ENCODE data around the gene STX1B. TPM values are rescaled to one million over a fixed set of nuclear protein-coding genes. Genes with fewer than 3 reads are reported as not detected.

The STX1B gene
- 0.61 TPM for polyA plus RNA-seq (2013)

DNA sequence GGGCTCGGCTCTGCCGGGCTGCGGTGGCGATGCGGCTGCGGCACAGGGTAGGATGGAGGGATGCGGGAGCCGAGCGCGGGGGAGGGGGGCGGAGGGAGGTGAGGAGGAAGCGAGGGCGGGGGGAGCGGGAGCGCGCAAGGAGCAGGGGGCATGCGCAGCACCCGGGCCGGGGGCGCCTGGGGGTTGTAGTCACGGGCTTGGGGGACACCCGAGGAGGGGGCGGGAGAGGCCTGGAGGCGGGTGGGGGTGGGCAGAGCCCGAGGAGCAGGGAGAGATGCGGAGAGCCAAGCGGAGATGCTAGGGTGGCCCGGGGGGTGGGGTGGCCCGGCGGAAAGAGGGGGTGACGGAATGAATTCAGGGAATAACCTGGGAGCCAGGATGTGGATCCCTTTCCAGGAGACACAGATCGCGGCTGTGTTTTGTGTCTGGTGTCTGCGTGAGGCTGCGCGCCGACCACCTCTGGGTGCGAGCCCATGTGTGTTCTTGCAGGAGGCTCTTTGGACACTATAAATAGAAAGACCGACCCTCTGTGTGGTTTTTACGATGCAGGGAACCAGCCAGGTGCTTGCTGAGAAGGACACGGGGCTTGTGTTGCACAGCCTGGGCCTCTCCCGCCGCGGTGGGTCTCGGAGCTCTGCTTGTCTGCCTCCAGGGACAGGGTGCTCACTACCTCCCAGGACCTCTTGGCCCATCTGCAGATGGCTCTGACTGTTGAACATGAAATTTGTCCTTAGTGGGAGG lies at the start of gene STX1B:
Gene STX1B, minus strand, starts transcription at position 54 of the 741 bp plus-strand sequence. CDS start 242 bp downstream, outside the sequence.
- peaks cover 0 to 9% (median 5%) of the 10 kb centered on the region in 4 experiments for H3K4me1 ChIP-seq (ENCODE audit: control extremely low read depth in 1 of 4, control insufficient read depth in 4 of 4, insufficient read depth in 4 of 4, low read length in 3 of 4)
- H3K27me3 ChIP-seq (replicated peaks in 2 of 5; ENCODE audit: control insufficient read depth in 4 of 5, insufficient read depth in 5 of 5, low read length in 4 of 5): peaks cover 0 to 33% (median 17%) of the 10 kb centered on the region in 5 experiments
- no peaks in the 10 kb centered on the region for H3K9me3 ChIP-seq (ENCODE audit: control extremely low read depth in 1 of 5, control insufficient read depth in 4 of 5, insufficient read depth in 2 of 5, low read depth in 1 of 5, low read length in 4 of 5)
- DNase-seq: peak in 2 of 3 donors; percentile 67
- POLR2A ChIA-PET: no interaction called here
- CTCF ChIA-PET: no interaction called here
- no peak within 1 kb of the TSS for H3K27ac ChIP-seq (ENCODE audit: insufficient read depth in 1 of 2, low read depth in 1 of 2, low read length in 2 of 2, poor library complexity in 1 of 2, severe bottlenecking in 2 of 2)
- H3K36me3 ChIP-seq (ENCODE audit: control insufficient read depth in 4 of 4, insufficient read depth in 4 of 4, low read length in 3 of 4): no peaks in the 10 kb centered on the region
- 19% methylated on average over 19 of the region's 45 CpGs for WGBS (ENCODE audit: insufficient coverage)
- peak within 1 kb of the TSS in 5 of 7 experiments; percentile 15 to 69 (median 36) for H3K4me3 ChIP-seq (ENCODE audit: control insufficient read depth in 1 of 7, extremely low read depth in 1 of 7, insufficient read depth in 4 of 7, low read depth in 2 of 7, low read length in 6 of 7)

DNA sequence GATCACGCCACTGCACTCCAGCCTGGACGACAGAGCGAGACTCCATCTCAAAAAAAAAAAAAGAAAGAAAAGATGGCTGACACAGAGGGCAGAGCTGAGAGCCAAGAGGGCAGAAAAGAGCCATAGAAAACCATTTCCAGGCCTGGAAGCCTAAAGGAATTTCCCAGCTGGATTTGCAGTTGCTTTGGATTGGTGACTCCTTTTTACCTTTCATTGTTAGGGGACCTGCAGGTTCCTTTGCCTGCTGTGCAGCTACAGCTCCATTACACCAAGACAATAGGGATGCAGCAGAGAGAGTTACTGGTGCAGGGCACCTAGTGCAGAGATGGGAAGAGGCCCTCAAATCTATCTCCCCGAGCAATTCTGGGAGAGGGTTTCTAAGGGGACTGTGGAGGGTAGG lies 45.2 kb upstream of the STX1B start:
- no peak for DNase-seq
- CTCF ChIA-PET: interaction anchor here (1.1 kb wide), 1 partner anchor 9 kb away, joined by 3 read pairs; no protein-coding TSS in a partner anchor
- Histone ChIP-seq H3K36me3 (ENCODE audit: control insufficient read depth in 4 of 4, insufficient read depth in 4 of 4, low read length in 3 of 4) (peaks cover 0 to 7% (median 2%) of the 10 kb centered on the region in 4 experiments), H3K27ac (ENCODE audit: insufficient read depth in 1 of 2, low read depth in 1 of 2, low read length in 2 of 2, poor library complexity in 1 of 2, severe bottlenecking in 2 of 2) (no peak overlapping the region), H3K4me3 (ENCODE audit: control insufficient read depth in 1 of 7, extremely low read depth in 1 of 7, insufficient read depth in 4 of 7, low read depth in 2 of 7, low read length in 6 of 7) (no peak overlapping the region), H3K27me3 (replicated peaks in 2 of 5; ENCODE audit: control insufficient read depth in 4 of 5, insufficient read depth in 5 of 5, low read length in 4 of 5) (no peaks in the 10 kb centered on the region), H3K9me3 (ENCODE audit: control extremely low read depth in 1 of 5, control insufficient read depth in 4 of 5, insufficient read depth in 2 of 5, low read depth in 1 of 5, low read length in 4 of 5) (no peaks in the 10 kb centered on the region), H3K4me1 (ENCODE audit: control extremely low read depth in 1 of 4, control insufficient read depth in 4 of 4, insufficient read depth in 4 of 4, low read length in 3 of 4) (no peaks in the 10 kb centered on the region)
- WGBS (ENCODE audit: insufficient coverage): 100% methylated on average over 1 of the region's 4 CpGs
- POLR2A ChIA-PET: no interaction called here

DNA sequence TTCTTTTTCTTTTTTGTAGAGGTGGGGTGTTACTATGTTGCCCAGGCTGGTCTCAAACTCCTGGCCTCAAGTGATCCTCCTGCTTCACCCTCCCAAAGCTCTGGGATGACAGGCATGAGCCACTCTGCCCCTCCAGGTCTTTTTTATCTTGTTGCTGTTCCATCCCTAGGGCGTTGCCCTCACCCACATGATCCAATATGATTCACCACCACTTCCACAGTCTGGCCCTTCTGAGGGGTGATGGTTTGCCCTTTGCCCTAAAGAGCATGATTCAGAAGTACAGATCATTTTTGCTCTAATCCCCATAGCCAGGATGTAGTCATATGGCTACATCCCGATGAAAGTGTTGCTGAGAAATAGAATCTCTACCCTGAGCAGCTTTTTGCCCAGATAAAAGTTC lies 41.7 kb upstream of the STX1B start:
- POLR2A ChIA-PET: no interaction called here
- CTCF ChIA-PET: no interaction called here
- Histone ChIP-seq H3K27me3 (replicated peaks in 2 of 5; ENCODE audit: control insufficient read depth in 4 of 5, insufficient read depth in 5 of 5, low read length in 4 of 5) (no peaks in the 10 kb centered on the region), H3K27ac (ENCODE audit: insufficient read depth in 1 of 2, low read depth in 1 of 2, low read length in 2 of 2, poor library complexity in 1 of 2, severe bottlenecking in 2 of 2) (no peak overlapping the region), H3K9me3 (ENCODE audit: control extremely low read depth in 1 of 5, control insufficient read depth in 4 of 5, insufficient read depth in 2 of 5, low read depth in 1 of 5, low read length in 4 of 5) (no peaks in the 10 kb centered on the region), H3K36me3 (ENCODE audit: control insufficient read depth in 4 of 4, insufficient read depth in 4 of 4, low read length in 3 of 4) (no peaks in the 10 kb centered on the region), H3K4me3 (ENCODE audit: control insufficient read depth in 1 of 7, extremely low read depth in 1 of 7, insufficient read depth in 4 of 7, low read depth in 2 of 7, low read length in 6 of 7) (no peak overlapping the region), H3K4me1 (ENCODE audit: control extremely low read depth in 1 of 4, control insufficient read depth in 4 of 4, insufficient read depth in 4 of 4, low read length in 3 of 4) (peaks cover 0 to 6% (median 5%) of the 10 kb centered on the region in 4 experiments)
- no peak for DNase-seq
- WGBS (ENCODE audit: insufficient coverage): no CpG with 5 or more reads among the region's 2 CpGs

DNA sequence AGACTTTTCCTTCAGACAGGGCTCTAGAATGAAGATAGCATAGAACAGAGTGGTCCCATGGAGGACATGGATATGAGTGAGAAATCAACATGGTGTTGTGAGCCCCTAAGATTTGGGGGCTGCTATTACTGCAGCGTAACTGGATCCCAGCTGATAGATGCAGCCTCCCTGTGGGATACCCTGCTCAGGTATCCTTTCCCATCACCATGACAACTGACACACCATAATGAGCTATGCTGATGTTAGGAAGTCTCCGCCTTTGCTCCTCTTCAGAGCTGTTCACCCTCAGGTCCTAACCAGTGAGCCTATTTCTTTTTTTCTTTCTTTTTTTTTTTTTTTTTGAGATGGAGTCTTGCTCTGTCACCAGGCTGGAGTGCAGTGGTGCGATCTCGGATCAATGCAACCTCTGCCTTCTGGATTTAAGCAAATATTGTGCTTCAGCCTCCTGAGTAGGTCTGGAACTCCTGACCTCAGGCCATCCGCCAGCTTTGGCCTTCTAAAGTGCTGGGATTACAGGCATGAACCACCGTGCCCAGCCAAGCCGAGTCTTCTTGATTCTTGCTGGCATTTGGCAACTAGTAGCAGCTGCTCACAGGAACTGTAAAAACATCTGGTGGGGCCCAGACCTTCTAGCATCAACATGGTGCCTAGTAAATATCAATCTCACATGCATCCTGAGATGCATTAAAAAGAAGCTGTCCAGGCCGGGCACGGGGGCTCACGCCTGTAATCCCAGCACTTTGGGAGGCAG lies 40.0 kb upstream of the STX1B start:
- no peak for DNase-seq
- 93% methylated on average over 8 of the region's 10 CpGs for whole genome bisulfite sequencing (ENCODE audit: insufficient coverage)
- H3K36me3 ChIP-seq (ENCODE audit: control insufficient read depth in 4 of 4, insufficient read depth in 4 of 4, low read length in 3 of 4): no peaks in the 10 kb centered on the region
- no peak overlapping the region for H3K27ac ChIP-seq (ENCODE audit: insufficient read depth in 1 of 2, low read depth in 1 of 2, low read length in 2 of 2, poor library complexity in 1 of 2, severe bottlenecking in 2 of 2)
- H3K27me3 ChIP-seq (replicated peaks in 2 of 5; ENCODE audit: control insufficient read depth in 4 of 5, insufficient read depth in 5 of 5, low read length in 4 of 5): no peaks in the 10 kb centered on the region
- CTCF ChIA-PET: interaction anchor here (0.6 to 1.9 kb wide), 5 partner anchors 11 to 95 kb away, joined by 3 to 7 read pairs (median 4); no protein-coding TSS in a partner anchor
- POLR2A ChIA-PET: interaction anchor here (0.6 kb wide), 2 partner anchors 197 kb away, joined by 3 read pairs; no protein-coding TSS in a partner anchor
- no peaks in the 10 kb centered on the region for H3K9me3 ChIP-seq (ENCODE audit: control extremely low read depth in 1 of 5, control insufficient read depth in 4 of 5, insufficient read depth in 2 of 5, low read depth in 1 of 5, low read length in 4 of 5)
- H3K4me1 ChIP-seq (ENCODE audit: control extremely low read depth in 1 of 4, control insufficient read depth in 4 of 4, insufficient read depth in 4 of 4, low read length in 3 of 4): peaks cover 0 to 6% (median 5%) of the 10 kb centered on the region in 4 experiments
- no peak overlapping the region for H3K4me3 ChIP-seq (ENCODE audit: control insufficient read depth in 1 of 7, extremely low read depth in 1 of 7, insufficient read depth in 4 of 7, low read depth in 2 of 7, low read length in 6 of 7)

DNA sequence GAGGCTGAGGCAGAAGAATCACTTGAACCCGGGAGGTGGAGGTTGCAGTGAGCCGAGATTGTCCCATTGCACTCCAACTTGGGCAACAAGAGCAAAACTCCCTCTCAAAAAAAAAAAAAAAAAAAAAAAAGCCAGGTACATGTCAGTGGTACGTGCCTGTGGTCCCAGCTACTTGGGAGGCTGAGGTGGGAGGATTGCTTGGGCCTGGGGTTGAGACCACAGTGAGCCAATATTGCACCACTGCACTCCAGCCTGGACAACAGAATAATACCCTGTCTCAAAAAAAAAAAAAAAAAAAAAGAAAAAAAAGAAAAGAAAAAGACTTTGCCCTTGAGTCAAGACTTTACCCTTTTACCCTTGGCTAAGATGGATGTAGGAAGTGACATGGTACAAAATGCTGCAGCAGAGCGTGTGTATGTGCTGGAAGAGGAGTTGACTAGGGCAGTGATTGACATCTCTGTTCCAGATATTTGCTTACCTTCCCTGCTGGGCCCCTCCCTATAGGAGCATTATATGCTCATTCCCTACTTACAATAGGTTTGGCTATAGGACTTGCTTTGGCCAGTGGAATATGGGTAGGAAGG lies 33.6 kb upstream of the STX1B start:
- DNase-seq: no peak
- Histone ChIP-seq H3K4me1 (ENCODE audit: control extremely low read depth in 1 of 4, control insufficient read depth in 4 of 4, insufficient read depth in 4 of 4, low read length in 3 of 4) (peaks cover 0 to 6% (median 5%) of the 10 kb centered on the region in 4 experiments), H3K27me3 (replicated peaks in 2 of 5; ENCODE audit: control insufficient read depth in 4 of 5, insufficient read depth in 5 of 5, low read length in 4 of 5) (no peaks in the 10 kb centered on the region), H3K9me3 (ENCODE audit: control extremely low read depth in 1 of 5, control insufficient read depth in 4 of 5, insufficient read depth in 2 of 5, low read depth in 1 of 5, low read length in 4 of 5) (no peaks in the 10 kb centered on the region), H3K27ac (ENCODE audit: insufficient read depth in 1 of 2, low read depth in 1 of 2, low read length in 2 of 2, poor library complexity in 1 of 2, severe bottlenecking in 2 of 2) (no peak overlapping the region), H3K4me3 (ENCODE audit: control insufficient read depth in 1 of 7, extremely low read depth in 1 of 7, insufficient read depth in 4 of 7, low read depth in 2 of 7, low read length in 6 of 7) (no peak overlapping the region), H3K36me3 (ENCODE audit: control insufficient read depth in 4 of 4, insufficient read depth in 4 of 4, low read length in 3 of 4) (peaks cover 12 to 39% (median 22%) of the 10 kb centered on the region in 4 experiments)
- ChIA-PET POLR2A (no interaction called here), CTCF (interaction anchor here (1.6 kb wide), 1 partner anchor 59 kb away, joined by 4 read pairs; the partner anchor contains the start of gene HSD3B7)
- WGBS (ENCODE audit: insufficient coverage): no CpG with 5 or more reads among the region's 4 CpGs

DNA sequence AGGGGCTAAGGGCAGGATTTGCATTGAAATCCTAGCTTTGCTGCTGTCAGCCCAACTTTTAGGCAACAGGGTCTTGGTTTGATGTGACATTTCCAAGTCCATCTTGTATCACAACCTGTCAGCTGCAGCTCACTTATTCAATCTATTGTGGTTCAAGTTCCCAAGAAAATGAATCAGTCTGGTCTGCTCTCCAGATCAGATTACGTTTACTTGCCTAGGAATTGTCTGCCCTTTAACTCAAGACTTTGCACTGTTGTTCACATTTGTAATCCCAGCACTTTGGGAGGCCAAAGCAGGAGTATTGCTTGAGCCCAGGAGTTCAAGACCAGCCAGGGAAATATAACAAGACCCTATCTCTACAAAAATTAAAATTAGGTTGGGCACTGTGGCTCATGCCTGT lies 32.9 kb upstream of the STX1B start:
- H3K36me3 ChIP-seq (ENCODE audit: control insufficient read depth in 4 of 4, insufficient read depth in 4 of 4, low read length in 3 of 4): peaks cover 17 to 46% (median 26%) of the 10 kb centered on the region in 4 experiments
- POLR2A ChIA-PET: no interaction called here

More for the DNA sequence above, 32.9 kb upstream of the STX1B start:
- CTCF ChIA-PET: interaction anchor here (1.6 kb wide), 1 partner anchor 58 kb away, joined by 4 read pairs; the partner anchor contains the start of gene HSD3B7
- DNase-seq: no peak
- 100% methylated on average over 1 of the region's 1 CpG for WGBS (ENCODE audit: insufficient coverage)
- Histone ChIP-seq H3K9me3 (ENCODE audit: control extremely low read depth in 1 of 5, control insufficient read depth in 4 of 5, insufficient read depth in 2 of 5, low read depth in 1 of 5, low read length in 4 of 5) (no peaks in the 10 kb centered on the region), H3K27me3 (replicated peaks in 2 of 5; ENCODE audit: control insufficient read depth in 4 of 5, insufficient read depth in 5 of 5, low read length in 4 of 5) (no peaks in the 10 kb centered on the region), H3K4me3 (ENCODE audit: control insufficient read depth in 1 of 7, extremely low read depth in 1 of 7, insufficient read depth in 4 of 7, low read depth in 2 of 7, low read length in 6 of 7) (no peak overlapping the region), H3K4me1 (ENCODE audit: control extremely low read depth in 1 of 4, control insufficient read depth in 4 of 4, insufficient read depth in 4 of 4, low read length in 3 of 4) (peaks cover 0 to 2% (median 1%) of the 10 kb centered on the region in 4 experiments), H3K27ac (ENCODE audit: insufficient read depth in 1 of 2, low read depth in 1 of 2, low read length in 2 of 2, poor library complexity in 1 of 2, severe bottlenecking in 2 of 2) (no peak overlapping the region)
